ENCODE measurements around the gene PTPRC. TPM values are rescaled to one million over a fixed set of nuclear protein-coding genes. Genes with fewer than 3 reads are reported as not detected.

PTPRC gene
- 10 to 100 TPM; 17.9 to 29.4 (median 18.0) TPM for total RNA-seq
- long read RNA-seq, donor 1, full-length matches to known transcripts = 3 of 7 reads
- long read RNA-seq, donor 1, partial matches to known transcripts = 3 of 7 reads
- long read RNA-seq, donor 1, other reads (novel, unspliced or antisense) = 1 of 7 reads
- long read RNA-seq, donor 2, partial matches to known transcripts = 0 of 2 reads
- long read RNA-seq, donor 2, other reads (novel, unspliced or antisense) = 1 of 2 reads

- TF ChIP-seq CTCF (IDR thresholded peaks at IDR 0.05) = no peak
- peak; percentile 82 for ATAC-seq
- DNase-seq = no peak
Observed at GRCh38 chr1:198638894-198639635, at the start of gene PTPRC. TSS of gene PTPRC (plus strand) at chr1:198639040. CDS start at chr1:198639269, 229 bp downstream.

GRCh38 chr1:198590454-198590853 lies 48.4 kb upstream of the PTPRC start:
- TF ChIP-seq CTCF (IDR thresholded peaks at IDR 0.05) = no peak
- intact Hi-C loops (cut with DNase I, micrococcal nuclease) = no loop called here
- Histone ChIP-seq H3K36me3 (ENCODE audit: low read depth) (no peaks in the 10 kb centered on the region), H3K9me3 (no peaks in the 10 kb centered on the region), H3K4me1 (ENCODE audit: low read depth) (no peaks in the 10 kb centered on the region), H3K4me3 (no peak overlapping the region)
- DNase-seq (no peak), ATAC-seq (no peak)

More at GRCh38 chr1:198638894-198639635, at the start of gene PTPRC:
- Histone ChIP-seq H3K4me1 (ENCODE audit: low read depth) (no peaks in the 10 kb centered on the region), H3K9me3 (no peaks in the 10 kb centered on the region), H3K36me3 (ENCODE audit: low read depth) (no peaks in the 10 kb centered on the region), H3K4me3 (no peak within 1 kb of the TSS)
- intact Hi-C loops (cut with DNase I, micrococcal nuclease) = no loop called here

- ATAC-seq = no peak
- DNase-seq = no peak
- TF ChIP-seq CTCF (IDR thresholded peaks at IDR 0.05) = no peak
- H3K36me3 ChIP-seq (ENCODE audit: low read depth) = no peaks in the 10 kb centered on the region
- H3K9me3 ChIP-seq = no peaks in the 10 kb centered on the region
- intact Hi-C loops (cut with DNase I, micrococcal nuclease) = no loop called here
- no peaks in the 10 kb centered on the region for H3K4me1 ChIP-seq (ENCODE audit: low read depth)
- H3K4me3 ChIP-seq = no peak overlapping the region
Observed at GRCh38 chr1:198595765-198596164, 43.1 kb upstream of the PTPRC start.

- Histone ChIP-seq H3K4me1 (ENCODE audit: low read depth) (no peaks in the 10 kb centered on the region), H3K9me3 (no peaks in the 10 kb centered on the region), H3K36me3 (ENCODE audit: low read depth) (no peaks in the 10 kb centered on the region), H3K4me3 (no peak overlapping the region)
- ATAC-seq (peak; percentile 60), DNase-seq (no peak)
- no peak for TF ChIP-seq CTCF (IDR thresholded peaks at IDR 0.05)
- intact Hi-C loops (cut with DNase I, micrococcal nuclease) = no loop called here
Observed at GRCh38 chr1:198597690-198598430, 41.0 kb upstream of the PTPRC start.

- H3K4me1 ChIP-seq (ENCODE audit: low read depth) = no peaks in the 10 kb centered on the region
- DNase-seq = no peak
- intact Hi-C loops (cut with DNase I, micrococcal nuclease) = no loop called here
- no peaks in the 10 kb centered on the region for H3K36me3 ChIP-seq (ENCODE audit: low read depth)
- no peaks in the 10 kb centered on the region for H3K9me3 ChIP-seq
- peak; percentile 70 for ATAC-seq
- H3K4me3 ChIP-seq = no peak overlapping the region
- TF ChIP-seq CTCF (IDR thresholded peaks at IDR 0.05) = no peak
Observed at GRCh38 chr1:198598796-198599321, 40.0 kb upstream of the PTPRC start.
